K562 (cell line): ENCODE measurements around the gene APC. TPM values are rescaled to one million over a fixed set of nuclear protein-coding genes. Genes with fewer than 3 reads are reported as not detected.

Experiments
- ATAC-seq: fragments of 200-7000 bp; cut with Tn5 transposase; 3 replicates; pipeline ENCODE4 v1.9.1; 2020; ENCODE audit warnings: moderate library complexity
- BruUV-seq: library from RNA; stranded (reverse); fragments of 400-500 nt; replicated peaks from 2 replicates; lab custom pipeline; 2021; lab: Mats Ljungman, UMichigan
- CTCF ChIA-PET: fragments of 300-600 bp; formaldehyde crosslinking; extraction: SDS; loops from one replicate; lab custom pipeline; 2021; ENCODE audit warnings: low intra/inter-chr PET ratio; lab: Yijun Ruan, JAX
- POLR2A ChIA-PET: fragments of 300-600, 350-650 bp; sonication (Branson Sonifier 250); formaldehyde crosslinking; extraction: SDS; loops from one replicate; lab custom pipeline; 2021; ENCODE audit warnings: antibody characterized with exemption, inconsistent platforms; lab: Yijun Ruan, JAX
- DNase-seq, 4 experiments: peaks; one replicate each; pipeline versions ENCODE4 v3.0.0 to v3.0.0-alpha.2; 2011 to 2018; ENCODE audit warnings: low spot score in 3 of 4, mixed read lengths in 3 of 4; ENCODE audit errors: extremely low read depth in 1 of 4
- FAIRE-seq: peaks from 2 replicates; lab custom pipeline; 2011; peaks lifted over from hg19 to GRCh38; lab: Jason Lieb, UNC
- H2AFZ ChIP-seq: 2 replicates; pipeline ENCODE4 v1.6.0; 2011; ENCODE audit warnings: low read depth, low read length, control low read depth, inconsistent platforms
- H3K27ac ChIP-seq: fragments of 200-600 bp; 3 replicates; pipeline ENCODE4 v1.8.0; 2011; ENCODE audit warnings: low read depth, mild to moderate bottlenecking, control low read depth, inconsistent platforms, low read length, moderate library complexity, mixed read lengths; ENCODE audit errors: extremely low read depth
- H3K27me3 ChIP-seq, 2 experiments: fragments of 300-600 bp in 1 of 2; 2 replicates in 1 of 2; 3 replicates in 1 of 2; pipeline versions ENCODE4 v1.6.0 to v1.8.0; 2011; ENCODE audit warnings: inconsistent platforms in 2 of 2, low read length in 2 of 2, mild to moderate bottlenecking in 1 of 2, mixed read lengths in 1 of 2, moderate library complexity in 1 of 2; ENCODE audit not compliant: control insufficient read depth in 2 of 2, insufficient read depth in 2 of 2
- H3K36me3 ChIP-seq: fragments of 300-600 bp; 3 replicates; pipeline ENCODE4 v1.8.0; 2011; ENCODE audit warnings: mild to moderate bottlenecking, low read length, inconsistent platforms; ENCODE audit not compliant: control insufficient read depth, insufficient read depth
- H3K4me1 ChIP-seq, 2 experiments: fragments of 200-600 bp in 1 of 2; replicated peaks in 1 of 2; 2 replicates in 1 of 2; 3 replicates in 1 of 2; pipeline versions ENCODE4 v1.5.1 to v1.8.0; 2011; ENCODE audit warnings: inconsistent platforms in 2 of 2, low read length in 2 of 2, mild to moderate bottlenecking in 1 of 2, mixed read lengths in 1 of 2, moderate library complexity in 1 of 2; ENCODE audit not compliant: control insufficient read depth in 2 of 2, insufficient read depth in 2 of 2
- H3K4me2 ChIP-seq: 2 replicates; pipeline ENCODE4 v1.6.1; 2011; ENCODE audit warnings: low read length, control low read depth, inconsistent platforms, mixed read lengths; ENCODE audit not compliant: insufficient read depth
- H3K4me3 ChIP-seq: fragments of 200-600 bp; sonication (generic), shearing (Covaris generic); 2 replicates; pipeline ENCODE4 v1.5.1; 2016; ENCODE audit warnings: control low read depth, inconsistent platforms
- H3K79me2 ChIP-seq: fragments of 200-600 bp; 3 replicates; pipeline ENCODE4 v1.8.0; 2011; ENCODE audit warnings: low read length, inconsistent platforms; ENCODE audit not compliant: control insufficient read depth, insufficient read depth
- H3K9ac ChIP-seq, 2 experiments: 2 replicates each; pipeline versions ENCODE4 v1.6.0 to v1.6.1; 2011; ENCODE audit warnings: low read depth in 2 of 2, low read length in 2 of 2, control low read depth in 1 of 2, inconsistent platforms in 1 of 2, mild to moderate bottlenecking in 1 of 2, mixed read lengths in 1 of 2; ENCODE audit not compliant: insufficient read depth in 1 of 2
- H3K9me1 ChIP-seq: one replicate; pipeline ENCODE4 v1.6.0; 2011; ENCODE audit warnings: inconsistent platforms, mild to moderate bottlenecking, low read length, moderate library complexity; ENCODE audit not compliant: control insufficient read depth, insufficient read depth
- H3K9me3 ChIP-seq: replicated peaks from 2 replicates; pipeline ENCODE4 v1.5.1; 2011; ENCODE audit warnings: low read depth, low read length, inconsistent platforms; ENCODE audit not compliant: control insufficient read depth, insufficient read depth
- H4K20me1 ChIP-seq: replicated peaks from 2 replicates; pipeline ENCODE4 v1.6.1; 2011; ENCODE audit warnings: low read length, inconsistent platforms, mixed read lengths; ENCODE audit not compliant: control insufficient read depth, insufficient read depth
- GATAD2A ChIP-seq: fragments of 450-650 bp; IDR thresholded peaks from 2 replicates; pipeline ENCODE4 v1.6.1; 2017
- MCM2 ChIP-seq: fragments of 450-650 bp; IDR thresholded peaks from 2 replicates; pipeline ENCODE4 v1.6.1; 2017; ENCODE audit warnings: low read depth, mild to moderate bottlenecking
- NCOA1 ChIP-seq: fragments of 450-650 bp; IDR thresholded peaks from 2 replicates; pipeline ENCODE4 v1.6.1; 2016; ENCODE audit warnings: low read depth
- NCOR1 ChIP-seq: fragments of 450-650 bp; IDR thresholded peaks from 2 replicates; pipeline ENCODE4 v1.6.1; 2016; ENCODE audit warnings: mild to moderate bottlenecking, moderate library complexity
- PRPF4 ChIP-seq: fragments of 200-400 bp; formaldehyde crosslinking; IDR thresholded peaks from one replicate; pipeline ENCODE4 v1.6.1; 2017; ENCODE audit warnings: low read length, low read depth, mild to moderate bottlenecking; ENCODE audit not compliant: insufficient read depth, poor library complexity, severe bottlenecking
- RAD51 ChIP-seq: fragments of 450-650 bp; IDR thresholded peaks from 2 replicates; pipeline ENCODE4 v1.7.1; 2016; ENCODE audit warnings: low read depth, mild to moderate bottlenecking, borderline replicate concordance
- RFX7 ChIP-seq: fragments of 250-450 bp; sonication (Bioruptor Pico); IDR thresholded peaks from 2 replicates; pipeline ENCODE4 v1.5.1; 2021; ENCODE audit warnings: mild to moderate bottlenecking
- SLC30A9 ChIP-seq: fragments of 250-450 bp; sonication (Bioruptor Pico); IDR thresholded peaks from 2 replicates; pipeline ENCODE4 v1.8.0; 2022; ENCODE audit warnings: mild to moderate bottlenecking, moderate library complexity
- ZFP1 ChIP-seq: fragments of 450-650 bp; formaldehyde crosslinking; IDR thresholded peaks from 2 replicates; pipeline ENCODE4 v1.4.0; 2020; ENCODE audit warnings: mild to moderate bottlenecking, mixed read lengths
- ZNF212 ChIP-seq: fragments of 450-650 bp; formaldehyde crosslinking; IDR thresholded peaks from 2 replicates; pipeline ENCODE4 v1.4.0; 2020; ENCODE audit warnings: mild to moderate bottlenecking
- ZNF707 ChIP-seq: fragments of 250-450 bp; sonication (Bioruptor Pico); conservative IDR thresholded peaks from 2 replicates; pipeline ENCODE4 v1.8.0; 2022; ENCODE audit warnings: inconsistent platforms, mild to moderate bottlenecking, moderate library complexity
- WGBS: fragments of 100-300 bp; shearing (Covaris generic); methylation state at CpG from one replicate; pipeline ENCODE4 v1.1.6; 2016; ENCODE audit warnings: low coverage, mixed read lengths; ENCODE audit not compliant: insufficient coverage; ENCODE audit errors: missing lambda C conversion rate; 5-methylcytosine and 5-hydroxymethylcytosine counted together
- in situ Hi-C: fragments of 300-500 bp; cut with MboI; formaldehyde crosslinking; loops from 4 replicates; pipeline ENCODE4 v1.15.0; 2018; ENCODE audit warnings: inconsistent platforms, mixed read lengths
- intact Hi-C: fragments of 100-400 bp; cut with micrococcal nuclease; formaldehyde crosslinking; loops from 2 replicates; pipeline ENCODE4 v1.14.2; 2022
- polyA plus RNA-seq, 8 experiments: library from polyadenylated mRNA; depleted of rRNA in 4 of 8; stranded (reverse) in 5 of 8; unstranded in 3 of 8; fragments of >200 nt; fragmentation: Nextera tagmentation in 2 of 8; fragmentation: Illumina TruSeq in 1 of 8; extraction: Ambion mirVana in 2 of 8; extraction: Trizol in 1 of 8; gene quantifications; 2 replicates each; pipeline versions ENCODE4 v1.2.1 to v1.2.3, GENCODE V29; 2011 to 2014; ENCODE audit warnings: inconsistent platforms in 1 of 8, missing spikeins in 1 of 8
- total RNA-seq, 7 experiments: library from RNA; depleted of rRNA in 6 of 7; stranded (reverse); fragments of >200 nt in 6 of 7; fragmentation: Illumina TruSeq in 2 of 7; extraction: Trizol in 2 of 7; gene quantifications; 2 replicates each; pipeline versions ENCODE4 v1.2.1 to v1.2.3, GENCODE V29; 2011 to 2021; ENCODE audit warnings: low replicate concordance in 1 of 7
- TF ChIP-seq, protein P1 (sequence below): fragments of 250-450 bp; sonication (Bioruptor Pico); IDR thresholded peaks from 2 replicates; pipeline ENCODE4 v1.5.0; 2020; ENCODE audit warnings: mild to moderate bottlenecking
- TF ChIP-seq, protein P2 (sequence below): fragments of 250-450 bp; sonication (Bioruptor Pico); IDR thresholded peaks from 2 replicates; pipeline ENCODE4 v1.9.0; 2021; ENCODE audit warnings: mild to moderate bottlenecking
- TF ChIP-seq, protein P3 (sequence below): fragments of 250-450 bp; sonication (Bioruptor Pico); IDR thresholded peaks from 2 replicates; pipeline ENCODE4 v1.5.0; 2021; ENCODE audit warnings: mild to moderate bottlenecking, borderline replicate concordance
- TF ChIP-seq, protein P4 (sequence below), 3 experiments: fragments of 200-800 bp in 1 of 3; sonication (Bioruptor generic) in 1 of 3; sonication (generic) in 1 of 3; formaldehyde crosslinking in 1 of 3; IDR thresholded peaks; 2 replicates each; pipeline versions ENCODE4 v1.6.1 to v1.8.0; 2016 to 2022; ENCODE audit warnings: mild to moderate bottlenecking in 2 of 3, missing compliant biosample characterization in 2 of 3, missing genetic modification characterization in 2 of 3, missing genetic modification reagents in 1 of 3

Gene APC
- total and polyA plus RNA-seq, 9 of the 15 experiments (the other 6 are each of a cell fraction or from before 2014, with no cell fraction given), result 5.7 to 29.5 (median 15.4) TPM

DNA sequence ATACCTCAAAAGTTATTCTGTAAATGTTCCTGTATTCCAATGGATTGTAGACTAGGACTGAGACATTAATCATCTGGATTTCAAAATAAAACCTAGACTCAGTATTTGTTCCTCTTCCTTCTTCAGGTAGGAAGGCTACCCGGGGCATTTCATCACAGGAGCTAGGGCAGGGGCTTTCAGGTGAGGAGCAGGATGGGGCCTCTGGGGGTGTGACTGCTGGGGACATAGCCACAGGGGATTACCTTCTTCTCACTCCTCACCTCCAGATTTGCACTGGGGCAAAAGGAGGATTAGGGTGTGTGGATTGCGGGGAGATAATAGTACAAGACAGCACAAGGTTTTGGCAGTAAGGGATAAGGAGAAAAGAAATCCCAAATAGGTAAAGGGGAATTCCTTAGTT lies 85.5 kb downstream of the APC start (continued):
- TF ChIP-seq, protein P1, sequence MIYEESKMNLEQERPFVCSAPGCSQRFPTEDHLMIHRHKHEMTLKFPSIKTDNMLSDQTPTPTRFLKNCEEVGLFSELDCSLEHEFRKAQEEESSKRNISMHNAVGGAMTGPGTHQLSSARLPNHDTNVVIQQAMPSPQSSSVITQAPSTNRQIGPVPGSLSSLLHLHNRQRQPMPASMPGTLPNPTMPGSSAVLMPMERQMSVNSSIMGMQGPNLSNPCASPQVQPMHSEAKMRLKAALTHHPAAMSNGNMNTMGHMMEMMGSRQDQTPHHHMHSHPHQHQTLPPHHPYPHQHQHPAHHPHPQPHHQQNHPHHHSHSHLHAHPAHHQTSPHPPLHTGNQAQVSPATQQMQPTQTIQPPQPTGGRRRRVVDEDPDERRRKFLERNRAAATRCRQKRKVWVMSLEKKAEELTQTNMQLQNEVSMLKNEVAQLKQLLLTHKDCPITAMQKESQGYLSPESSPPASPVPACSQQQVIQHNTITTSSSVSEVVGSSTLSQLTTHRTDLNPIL (CRISPR knock-in tag), result no peak
- TF ChIP-seq NCOR1, result no peak
- TF ChIP-seq RAD51, result no peak
- no peak for TF ChIP-seq NCOA1
- TF ChIP-seq MCM2, result no peak
- TF ChIP-seq ZNF212 (CRISPR knock-in tag), result no peak
- no peak for TF ChIP-seq ZNF707 (CRISPR knock-in tag)

DNA sequence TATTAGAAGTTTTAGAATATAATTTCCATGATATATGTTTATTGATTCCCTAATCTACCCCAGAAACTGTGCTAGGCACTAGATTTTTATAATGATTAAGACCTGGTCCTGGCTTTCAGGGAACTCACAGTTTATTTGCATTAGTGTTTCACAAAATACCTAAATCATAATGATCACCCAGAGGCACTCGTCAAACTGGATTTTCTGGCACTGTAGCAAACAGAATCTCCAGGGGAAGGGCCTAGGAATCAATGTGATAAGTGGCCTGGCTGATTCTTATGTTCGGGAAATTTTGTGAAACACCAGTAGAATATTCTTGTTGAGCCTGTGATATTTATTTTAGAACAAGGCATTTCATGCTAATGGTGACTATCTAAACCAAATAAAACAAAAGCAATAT lies 86.0 kb downstream of the APC start:
- no peak overlapping the region for H3K27ac ChIP-seq
- H3K27me3 ChIP-seq, result no peaks in the 10 kb centered on the region
- H3K9ac ChIP-seq, result no peak overlapping the region
- FAIRE-seq (no peak), ATAC-seq (no peak), DNase-seq (no peak)
- H3K9me1 ChIP-seq, result no peaks in the 10 kb centered on the region
- H3K4me3 ChIP-seq, result no peak overlapping the region
- H3K79me2 ChIP-seq, result no peaks in the 10 kb centered on the region
- in situ Hi-C loops, result no loop called here
- no peaks in the 10 kb centered on the region for H4K20me1 ChIP-seq
- CTCF ChIA-PET, result no interaction called here
- BruUV-seq, result no TSS peak
- H2AFZ ChIP-seq, result no peak overlapping the region
- TF ChIP-seq, protein P2, sequence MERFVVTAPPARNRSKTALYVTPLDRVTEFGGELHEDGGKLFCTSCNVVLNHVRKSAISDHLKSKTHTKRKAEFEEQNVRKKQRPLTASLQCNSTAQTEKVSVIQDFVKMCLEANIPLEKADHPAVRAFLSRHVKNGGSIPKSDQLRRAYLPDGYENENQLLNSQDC (CRISPR knock-in tag), result no peak
- TF ChIP-seq PRPF4, result no peak
- TF ChIP-seq ZFP1 (CRISPR knock-in tag), result no peak
- no peak for TF ChIP-seq GATAD2A
- TF ChIP-seq RFX7 (CRISPR knock-in tag), result no peak
- TF ChIP-seq SLC30A9 (CRISPR knock-in tag), result no peak
- TF ChIP-seq, protein P3, sequence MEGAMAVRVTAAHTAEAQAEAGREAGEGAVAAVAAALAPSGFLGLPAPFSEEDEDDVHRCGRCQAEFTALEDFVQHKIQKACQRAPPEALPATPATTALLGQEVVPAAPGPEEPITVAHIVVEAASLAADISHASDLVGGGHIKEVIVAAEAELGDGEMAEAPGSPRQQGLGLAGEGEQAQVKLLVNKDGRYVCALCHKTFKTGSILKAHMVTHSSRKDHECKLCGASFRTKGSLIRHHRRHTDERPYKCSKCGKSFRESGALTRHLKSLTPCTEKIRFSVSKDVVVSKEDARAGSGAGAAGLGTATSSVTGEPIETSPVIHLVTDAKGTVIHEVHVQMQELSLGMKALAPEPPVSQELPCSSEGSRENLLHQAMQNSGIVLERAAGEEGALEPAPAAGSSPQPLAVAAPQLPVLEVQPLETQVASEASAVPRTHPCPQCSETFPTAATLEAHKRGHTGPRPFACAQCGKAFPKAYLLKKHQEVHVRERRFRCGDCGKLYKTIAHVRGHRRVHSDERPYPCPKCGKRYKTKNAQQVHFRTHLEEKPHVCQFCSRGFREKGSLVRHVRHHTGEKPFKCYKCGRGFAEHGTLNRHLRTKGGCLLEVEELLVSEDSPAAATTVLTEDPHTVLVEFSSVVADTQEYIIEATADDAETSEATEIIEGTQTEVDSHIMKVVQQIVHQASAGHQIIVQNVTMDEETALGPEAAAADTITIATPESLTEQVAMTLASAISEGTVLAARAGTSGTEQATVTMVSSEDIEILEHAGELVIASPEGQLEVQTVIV (CRISPR knock-in tag), result no peak
- TF ChIP-seq, protein P4, sequence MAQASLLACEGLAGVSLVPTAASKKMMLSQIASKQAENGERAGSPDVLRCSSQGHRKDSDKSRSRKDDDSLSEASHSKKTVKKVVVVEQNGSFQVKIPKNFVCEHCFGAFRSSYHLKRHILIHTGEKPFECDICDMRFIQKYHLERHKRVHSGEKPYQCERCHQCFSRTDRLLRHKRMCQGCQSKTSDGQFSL (CRISPR knock-in tag; IDR thresholded peaks at IDR 0.05), result no peak
- TF ChIP-seq, protein P4 (tag; IDR thresholded peaks at IDR 0.05), result no peak
- intact Hi-C loops, result no loop called here
- no peaks in the 10 kb centered on the region for H3K4me1 ChIP-seq
- WGBS, result 89% methylated on average over 2 of the region's 2 CpGs
- peaks cover 59% of the 10 kb centered on the region for H3K36me3 ChIP-seq
- H3K4me2 ChIP-seq, result no peak overlapping the region
- H3K9me3 ChIP-seq, result no peaks in the 10 kb centered on the region
- POLR2A ChIA-PET, result interaction anchor here (0.6 kb wide), 1 partner anchor 17 kb away, joined by 4 read pairs; no protein-coding TSS in a partner anchor
